Loucy (cell line): Measurements from ENCODE around the gene TMEM41A.

ENCODE experiments used
- H2AFZ ChIP-seq: fragments of 200-600 bp; sonication (generic); 2 replicates; pipeline ENCODE4 v1.6.0; 2016; ENCODE audit warnings: antibody characterized with exemption, mild to moderate bottlenecking, low read length, moderate library complexity
- H3F3A ChIP-seq: fragments of 200-600 bp; 2 replicates; pipeline ENCODE4 v1.6.0; 2016; ENCODE audit warnings: antibody characterized with exemption, low read depth, mild to moderate bottlenecking
- H3K27me3 ChIP-seq: fragments of 200-600 bp; sonication (generic); 2 replicates; pipeline ENCODE4 v1.6.1; 2014; ENCODE audit warnings: low read length, mild to moderate bottlenecking; ENCODE audit not compliant: insufficient read depth, poor library complexity, severe bottlenecking
- H3K36me3 ChIP-seq: fragments of 200-600 bp; sonication (generic); 2 replicates; pipeline ENCODE4 v1.6.1; 2016; ENCODE audit warnings: low read length; ENCODE audit not compliant: insufficient read depth
- H3K4me1 ChIP-seq: fragments of 200-600 bp; sonication (generic); 2 replicates; pipeline ENCODE4 v1.5.1; 2014; ENCODE audit warnings: low read length, mild to moderate bottlenecking; ENCODE audit not compliant: insufficient read depth, poor library complexity, severe bottlenecking
- H3K4me2 ChIP-seq: fragments of 200-600 bp; sonication (generic); 2 replicates; pipeline ENCODE4 v1.6.0; 2014; ENCODE audit warnings: antibody characterized with exemption, low read length, low read depth, mild to moderate bottlenecking; ENCODE audit not compliant: poor library complexity, severe bottlenecking
- H3K4me3 ChIP-seq: fragments of 200-600 bp; sonication (generic); 2 replicates; pipeline ENCODE4 v1.5.1; 2014; ENCODE audit warnings: low read length, mild to moderate bottlenecking, mixed read lengths; ENCODE audit not compliant: poor library complexity, severe bottlenecking
- H3K79me2 ChIP-seq: fragments of 200-600 bp; sonication (generic); 2 replicates; pipeline ENCODE4 v1.6.1; 2014; ENCODE audit warnings: low read length; ENCODE audit not compliant: insufficient read depth
- H3K9ac ChIP-seq: fragments of 200-600 bp; sonication (generic); 2 replicates; pipeline ENCODE4 v1.6.0; 2014; ENCODE audit warnings: mild to moderate bottlenecking, low read depth, low read length, moderate library complexity; ENCODE audit not compliant: poor library complexity, severe bottlenecking
- H3K9me2 ChIP-seq: fragments of 200-600 bp; sonication (generic); replicated peaks from 2 replicates; pipeline ENCODE4 v1.6.1; 2016; ENCODE audit warnings: low read depth, low read length, mixed read lengths
- H3K9me3 ChIP-seq: fragments of 200-600 bp; sonication (generic); 2 replicates; pipeline ENCODE4 v1.6.1; 2014; ENCODE audit warnings: mild to moderate bottlenecking, antibody characterized with exemption, low read length, low read depth; ENCODE audit not compliant: insufficient read depth
- H4K20me1 ChIP-seq: fragments of 200-600 bp; sonication (generic); 2 replicates; pipeline ENCODE4 v1.6.0; 2014; ENCODE audit warnings: antibody characterized with exemption, low read length, mild to moderate bottlenecking; ENCODE audit not compliant: insufficient read depth, poor library complexity, severe bottlenecking
- EZH2phosphoT487 ChIP-seq: fragments of 200-600 bp; IDR thresholded peaks from 2 replicates; pipeline ENCODE4 v1.6.1; 2018; ENCODE audit warnings: antibody characterized with exemption, mild to moderate bottlenecking, moderate library complexity, borderline replicate concordance
- TF ChIP-seq, protein P1 (sequence below): fragments of 200-600 bp; sonication (generic); conservative IDR thresholded peaks from 2 replicates; pipeline ENCODE4 v1.5.1; 2014; ENCODE audit warnings: mild to moderate bottlenecking, antibody characterized with exemption, low read length

Gene TMEM41A

DNA sequence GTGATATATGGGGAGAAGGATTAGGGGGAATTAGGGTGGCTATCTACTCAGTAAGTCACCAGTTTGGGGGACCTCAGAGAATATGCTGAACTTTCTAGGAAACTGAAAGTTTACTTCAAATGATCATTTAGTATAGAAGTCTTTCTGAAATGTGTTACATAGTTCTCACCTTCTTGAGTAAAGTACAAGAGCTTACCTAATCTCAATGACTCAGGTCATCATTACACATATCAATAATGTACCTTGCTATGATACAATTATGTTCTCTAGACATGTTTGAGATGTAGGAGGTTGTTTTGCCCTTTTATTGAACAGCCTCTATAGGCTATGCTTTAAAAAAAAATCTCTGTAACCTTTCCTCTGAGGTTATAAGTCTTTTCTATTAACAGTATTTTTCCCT is 50.7 kb downstream of the TMEM41A start:
- no peak overlapping the region for H3K9ac ChIP-seq
- H3K4me3 ChIP-seq: no peak overlapping the region
- H3K79me2 ChIP-seq: no peaks in the 10 kb centered on the region
- H2AFZ ChIP-seq: no peak overlapping the region
- no peaks in the 10 kb centered on the region for H4K20me1 ChIP-seq
- no peak overlapping the region for H3K4me2 ChIP-seq
- no peaks in the 10 kb centered on the region for H3K9me2 ChIP-seq
- no peaks in the 10 kb centered on the region for H3K36me3 ChIP-seq
- H3K9me3 ChIP-seq: no peaks in the 10 kb centered on the region
- H3F3A ChIP-seq: no peaks in the 10 kb centered on the region
- no peaks in the 10 kb centered on the region for H3K27me3 ChIP-seq
- no peak for TF ChIP-seq EZH2phosphoT487
- TF ChIP-seq, protein P1, sequence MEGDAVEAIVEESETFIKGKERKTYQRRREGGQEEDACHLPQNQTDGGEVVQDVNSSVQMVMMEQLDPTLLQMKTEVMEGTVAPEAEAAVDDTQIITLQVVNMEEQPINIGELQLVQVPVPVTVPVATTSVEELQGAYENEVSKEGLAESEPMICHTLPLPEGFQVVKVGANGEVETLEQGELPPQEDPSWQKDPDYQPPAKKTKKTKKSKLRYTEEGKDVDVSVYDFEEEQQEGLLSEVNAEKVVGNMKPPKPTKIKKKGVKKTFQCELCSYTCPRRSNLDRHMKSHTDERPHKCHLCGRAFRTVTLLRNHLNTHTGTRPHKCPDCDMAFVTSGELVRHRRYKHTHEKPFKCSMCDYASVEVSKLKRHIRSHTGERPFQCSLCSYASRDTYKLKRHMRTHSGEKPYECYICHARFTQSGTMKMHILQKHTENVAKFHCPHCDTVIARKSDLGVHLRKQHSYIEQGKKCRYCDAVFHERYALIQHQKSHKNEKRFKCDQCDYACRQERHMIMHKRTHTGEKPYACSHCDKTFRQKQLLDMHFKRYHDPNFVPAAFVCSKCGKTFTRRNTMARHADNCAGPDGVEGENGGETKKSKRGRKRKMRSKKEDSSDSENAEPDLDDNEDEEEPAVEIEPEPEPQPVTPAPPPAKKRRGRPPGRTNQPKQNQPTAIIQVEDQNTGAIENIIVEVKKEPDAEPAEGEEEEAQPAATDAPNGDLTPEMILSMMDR: no peak
- H3K4me1 ChIP-seq: no peaks in the 10 kb centered on the region

DNA sequence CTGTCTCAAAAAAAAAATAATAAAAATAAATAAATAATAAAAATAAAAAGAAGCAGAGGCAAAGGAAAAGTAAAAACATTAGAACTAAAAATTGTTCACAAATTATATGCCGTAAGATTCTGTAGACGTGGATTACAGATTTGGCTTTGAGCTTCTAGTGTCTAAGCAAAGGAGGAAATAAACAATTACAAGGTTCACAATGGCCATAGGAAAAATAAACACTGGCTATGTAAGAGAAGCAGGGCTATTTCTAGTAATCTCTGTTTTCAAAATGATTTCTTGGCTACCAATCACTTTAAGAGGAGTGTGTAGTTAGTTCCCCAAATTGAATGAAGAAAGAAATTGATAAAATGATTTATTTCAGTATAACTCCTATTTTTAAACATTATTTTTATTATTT is 54.5 kb downstream of the TMEM41A start:
- Histone ChIP-seq H3K4me2 (no peak overlapping the region), H3F3A (no peaks in the 10 kb centered on the region), H3K4me1 (no peaks in the 10 kb centered on the region), H2AFZ (no peak overlapping the region), H3K9me2 (no peaks in the 10 kb centered on the region), H4K20me1 (no peaks in the 10 kb centered on the region), H3K79me2 (no peaks in the 10 kb centered on the region), H3K36me3 (no peaks in the 10 kb centered on the region), H3K27me3 (no peaks in the 10 kb centered on the region), H3K9me3 (no peaks in the 10 kb centered on the region), H3K4me3 (no peak overlapping the region), H3K9ac (no peak overlapping the region)
- no peak for TF ChIP-seq EZH2phosphoT487
- TF ChIP-seq, protein P1: no peak

DNA sequence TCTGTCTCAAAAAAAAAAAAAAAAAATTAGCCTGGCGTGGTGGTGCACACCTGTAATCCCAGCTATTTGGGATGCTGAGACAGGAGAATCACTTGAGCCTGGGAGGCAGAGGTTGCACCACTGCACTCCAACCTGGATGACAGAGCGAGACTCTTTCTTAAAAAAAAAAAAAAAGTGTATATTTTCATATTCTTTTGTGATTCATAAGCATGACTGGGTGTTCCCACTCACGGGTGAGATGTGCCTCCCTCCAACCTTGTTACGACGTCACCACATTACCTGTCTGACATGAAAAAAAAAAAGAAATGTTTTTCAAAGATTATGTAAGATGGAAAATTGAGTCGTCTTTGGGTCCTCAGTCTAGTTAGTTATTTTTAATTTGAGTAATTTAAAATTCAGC is 56.8 kb downstream of the TMEM41A start:
- no peaks in the 10 kb centered on the region for H4K20me1 ChIP-seq
- H3K36me3 ChIP-seq: no peaks in the 10 kb centered on the region
- H3K9me3 ChIP-seq: no peaks in the 10 kb centered on the region
- H3K4me3 ChIP-seq: no peak overlapping the region
- no peak for TF ChIP-seq EZH2phosphoT487
- TF ChIP-seq, protein P1: no peak
- no peaks in the 10 kb centered on the region for H3K79me2 ChIP-seq
- H3K9ac ChIP-seq: no peak overlapping the region
- no peaks in the 10 kb centered on the region for H3K4me1 ChIP-seq
- no peaks in the 10 kb centered on the region for H3F3A ChIP-seq
- no peaks in the 10 kb centered on the region for H3K9me2 ChIP-seq
- H3K4me2 ChIP-seq: no peak overlapping the region
- no peaks in the 10 kb centered on the region for H3K27me3 ChIP-seq
- no peak overlapping the region for H2AFZ ChIP-seq
